A549 (cell line): ENCODE results near the gene TIAL1. TPM values are rescaled to one million over a fixed set of nuclear protein-coding genes. Genes with fewer than 3 reads are reported as not detected.
A peak's percentile ranks its signal among the peaks of the same experiment; 100 is the strongest.
"Not testable (repeated sequence)": the region's sequence is repeated elsewhere in the genome, so short reads cannot be mapped to it uniquely, and the experiment has no call there.

Experiments used
- ATAC-seq, 2 experiments: fragments of 200-7000 bp in 1 of 2; fragments of >200 bp in 1 of 2; cut with Nextera tagmentation in 1 of 2; cut with Tn5 transposase in 1 of 2; 3 replicates each; pipeline versions ENCODE4 v1.8.0 to v1.9.1; 2018 to 2020; ENCODE audit warnings: mild to moderate bottlenecking in 1 of 2, moderate library complexity in 1 of 2
- CTCF ChIA-PET: fragments of 300-600 bp; sonication (Branson Sonifier 250); formaldehyde crosslinking; extraction: SDS; loops from one replicate; lab custom pipeline; 2021; ENCODE audit warnings: antibody characterized with exemption, inconsistent platforms; lab: Yijun Ruan, JAX
- POLR2A ChIA-PET: fragments of 350-600 bp; formaldehyde crosslinking; extraction: SDS; loops from one replicate; lab custom pipeline; 2021; ENCODE audit warnings: antibody characterized with exemption, inconsistent platforms; lab: Yijun Ruan, JAX
- DNase-seq, 2 experiments: peaks; one replicate each; pipeline versions ENCODE4 v3.0.0 to v3.0.0-alpha.2; 2011 to 2016; ENCODE audit warnings: low read depth in 1 of 2, low spot score in 1 of 2
- FAIRE-seq: peaks from 2 replicates; lab custom pipeline; 2011; peaks lifted over from hg19 to GRCh38; lab: Jason Lieb, UNC
- H3K27ac ChIP-seq, 2 experiments: fragments of >200 bp; sonication (Bioruptor Twin); formaldehyde crosslinking; 3 replicates each; pipeline ENCODE4 v1.5.1; 2016 to 2017
- H3K4me1 ChIP-seq: fragments of >200 bp; sonication (Bioruptor Twin); formaldehyde crosslinking; 3 replicates; pipeline ENCODE4 v1.6.1; 2016
- H3K4me2 ChIP-seq: fragments of >200 bp; sonication (Bioruptor Twin); formaldehyde crosslinking; 3 replicates; pipeline ENCODE4 v1.6.1; 2016
- H3K4me3 ChIP-seq: fragments of >200 bp; sonication (Bioruptor Twin); formaldehyde crosslinking; 3 replicates; pipeline ENCODE4 v1.5.1; 2016
- H3K9me3 ChIP-seq: fragments of >200 bp; sonication (Bioruptor Twin); formaldehyde crosslinking; 3 replicates; pipeline ENCODE4 v1.6.1; 2016
- BHLHE40 ChIP-seq: IDR thresholded peaks from 2 replicates; pipeline ENCODE4 v1.6.1; 2012; ENCODE audit warnings: low read depth, low read length, inconsistent platforms
- CHD2 ChIP-seq: fragments of 150-350 bp; IDR thresholded peaks from 2 replicates; pipeline ENCODE4 v1.6.1; 2014; ENCODE audit warnings: low read length; ENCODE audit not compliant: partially characterized antibody
- EHF ChIP-seq: fragments of 250-450 bp; sonication (Bioruptor Pico); IDR thresholded peaks from 2 replicates; pipeline ENCODE4 v1.5.0; 2020; ENCODE audit warnings: mild to moderate bottlenecking
- GATA3 ChIP-seq: IDR thresholded peaks from 2 replicates; pipeline ENCODE4 v1.6.1; 2012; ENCODE audit warnings: borderline replicate concordance
- MAFK ChIP-seq: fragments of 450-650 bp; IDR thresholded peaks from 2 replicates; pipeline ENCODE4 v1.6.1; 2014; ENCODE audit not compliant: partially characterized antibody
- MAX ChIP-seq: IDR thresholded peaks from 2 replicates; pipeline ENCODE4 v1.6.1; 2012
- MAZ ChIP-seq: fragments of 150-350 bp; IDR thresholded peaks from 2 replicates; pipeline ENCODE4 v1.6.1; 2014; ENCODE audit warnings: antibody characterized with exemption, low read depth, low read length, borderline replicate concordance
- NFE2L2 ChIP-seq: fragments of 150-350 bp; conservative IDR thresholded peaks from 2 replicates; pipeline ENCODE4 v1.6.1; 2014; ENCODE audit warnings: low read length
- RAD21 ChIP-seq, 2 experiments: fragments of >200 bp in 1 of 2; sonication (Bioruptor Twin) in 1 of 2; formaldehyde crosslinking in 1 of 2; IDR thresholded peaks in 1 of 2; conservative IDR thresholded peaks in 1 of 2; 2 replicates in 1 of 2; 3 replicates in 1 of 2; pipeline ENCODE4 v1.6.1; 2012 to 2018; ENCODE audit warnings: inconsistent platforms in 1 of 2
- RARB ChIP-seq: fragments of 250-450 bp; sonication (Bioruptor Pico); IDR thresholded peaks from 2 replicates; pipeline ENCODE4 v1.8.0; 2021; ENCODE audit warnings: mild to moderate bottlenecking, moderate library complexity
- RNF2 ChIP-seq: fragments of 200-600 bp; sonication (generic); IDR thresholded peaks from 2 replicates; pipeline ENCODE4 v1.6.1; 2016; ENCODE audit warnings: low read depth, mild to moderate bottlenecking, antibody characterized with exemption, moderate library complexity, borderline replicate concordance
- TFCP2L1 ChIP-seq: fragments of 250-450 bp; sonication (Bioruptor Pico); IDR thresholded peaks from 2 replicates; pipeline ENCODE4 v1.5.0; 2021; ENCODE audit warnings: mild to moderate bottlenecking
- TP53 ChIP-seq: fragments of 250-450 bp; sonication (Bioruptor Pico); IDR thresholded peaks from 2 replicates; pipeline ENCODE4 v1.5.0; 2021; ENCODE audit warnings: mild to moderate bottlenecking, moderate library complexity
- ZFP36 ChIP-seq: fragments of 450-650 bp; IDR thresholded peaks from 2 replicates; pipeline ENCODE4 v1.6.1; 2014; ENCODE audit warnings: borderline replicate concordance; ENCODE audit not compliant: partially characterized antibody
- ZNF302 ChIP-seq: fragments of 250-450 bp; sonication (Bioruptor Pico); IDR thresholded peaks from 2 replicates; pipeline ENCODE4 v1.9.0; 2021; ENCODE audit warnings: inconsistent platforms, mild to moderate bottlenecking, moderate library complexity
- WGBS: methylation state at CpG from one replicate; pipeline ENCODE4 v1.1.6; 2017; ENCODE audit errors: missing lambda C conversion rate; 5-methylcytosine and 5-hydroxymethylcytosine counted together
- polyA plus RNA-seq, 4 experiments: library from polyadenylated mRNA; depleted of rRNA in 3 of 4; stranded (reverse); fragments of >200 nt; fragmentation: RNase III in 1 of 4; extraction: RNeasy Plus Mini Kit Qiagen cat#74134 plus additional on column Dnase treatment in 1 of 4; gene quantifications; 2 replicates in 3 of 4; 3 replicates in 1 of 4; pipeline ENCODE4 v1.2.3, GENCODE V29; 2011 to 2017
- TF ChIP-seq, protein P1 (sequence below): fragments of >200 bp; sonication (Bioruptor Twin); formaldehyde crosslinking; IDR thresholded peaks from 2 replicates; pipeline ENCODE4 v1.6.1; 2016
- TF ChIP-seq, protein P2 (sequence below): fragments of 150-350 bp; IDR thresholded peaks from 2 replicates; pipeline ENCODE4 v1.6.1; 2014; ENCODE audit warnings: low read depth, mild to moderate bottlenecking, low read length

The TIAL1 gene
- polyA plus RNA-seq, 2 of the 4 experiments (the other 2 are of a cell fraction) = 89.5 to 115 TPM

GRCh38 chr10:119567978-119568377 is 28.8 kb downstream of the TIAL1 start:
- TF ChIP-seq ZNF302 (CRISPR knock-in tag) (no peak), MAX (no peak), RARB (CRISPR knock-in tag) (no peak), MAFK (no peak), BHLHE40 (no peak), RAD21 (conservative IDR thresholded peaks at IDR 0.05 in 1 of 2, IDR thresholded peaks at IDR 0.05 in 1 of 2) (no peak), TFCP2L1 (CRISPR knock-in tag) (no peak), NFE2L2 (no peak), MAZ (no peak)
- TF ChIP-seq, protein P1, sequence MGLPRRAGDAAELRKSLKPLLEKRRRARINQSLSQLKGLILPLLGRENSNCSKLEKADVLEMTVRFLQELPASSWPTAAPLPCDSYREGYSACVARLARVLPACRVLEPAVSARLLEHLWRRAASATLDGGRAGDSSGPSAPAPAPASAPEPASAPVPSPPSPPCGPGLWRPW = no peak
- TF ChIP-seq, protein P2, sequence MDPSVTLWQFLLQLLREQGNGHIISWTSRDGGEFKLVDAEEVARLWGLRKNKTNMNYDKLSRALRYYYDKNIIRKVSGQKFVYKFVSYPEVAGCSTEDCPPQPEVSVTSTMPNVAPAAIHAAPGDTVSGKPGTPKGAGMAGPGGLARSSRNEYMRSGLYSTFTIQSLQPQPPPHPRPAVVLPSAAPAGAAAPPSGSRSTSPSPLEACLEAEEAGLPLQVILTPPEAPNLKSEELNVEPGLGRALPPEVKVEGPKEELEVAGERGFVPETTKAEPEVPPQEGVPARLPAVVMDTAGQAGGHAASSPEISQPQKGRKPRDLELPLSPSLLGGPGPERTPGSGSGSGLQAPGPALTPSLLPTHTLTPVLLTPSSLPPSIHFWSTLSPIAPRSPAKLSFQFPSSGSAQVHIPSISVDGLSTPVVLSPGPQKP = no peak
- no peak for DNase-seq
- no peak overlapping the region for H3K4me3 ChIP-seq
- ATAC-seq = no peak
- CTCF ChIA-PET = no interaction called here
- WGBS = 87% methylated on average over 8 of the region's 8 CpGs
- POLR2A ChIA-PET = no interaction called here
- H3K4me1 ChIP-seq = no peaks in the 10 kb centered on the region
- H3K4me2 ChIP-seq = no peak overlapping the region
- no peak for FAIRE-seq
- H3K9me3 ChIP-seq = no peaks in the 10 kb centered on the region
- no peak overlapping the region for H3K27ac ChIP-seq

DNA sequence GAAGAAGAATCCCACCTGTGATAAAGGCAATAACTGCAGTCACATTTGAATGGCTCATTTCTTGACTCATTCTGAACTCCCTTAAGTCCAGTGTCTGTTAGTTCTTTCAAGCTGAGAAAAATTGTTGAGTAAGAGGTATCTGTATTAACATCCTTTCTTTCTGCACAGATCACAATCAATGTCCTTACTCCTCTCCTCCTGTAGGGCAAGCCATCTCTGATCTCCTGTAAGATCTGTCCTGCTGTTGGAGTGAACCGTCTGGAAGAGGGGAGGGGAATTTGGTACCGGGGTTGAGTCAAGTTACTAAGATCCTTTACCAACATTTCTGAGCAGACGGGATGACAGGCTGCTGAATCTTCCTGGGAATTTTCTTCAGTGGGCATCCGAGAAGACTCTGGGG is 34.7 kb downstream of the TIAL1 start:
- no peak for FAIRE-seq
- H3K9me3 ChIP-seq = no peaks in the 10 kb centered on the region
- H3K4me3 ChIP-seq = no peak overlapping the region
- no peak for TF ChIP-seq ZFP36
- TF ChIP-seq RNF2 = no peak
- TF ChIP-seq TP53 (CRISPR knock-in tag) = no peak
- TF ChIP-seq NFE2L2 = no peak
- no peak for TF ChIP-seq CHD2
- no peak for TF ChIP-seq EHF (CRISPR knock-in tag)
- no peak for TF ChIP-seq GATA3
- POLR2A ChIA-PET = no interaction called here
- DNase-seq = no peak
- 67% methylated on average over 4 of the region's 4 CpGs for WGBS
- no peak overlapping the region for H3K27ac ChIP-seq
- H3K4me1 ChIP-seq = no peaks in the 10 kb centered on the region
- CTCF ChIA-PET = no interaction called here
- peak; percentile 59 to 64; a peak in 4 of 6 replicates for ATAC-seq
- no peak overlapping the region for H3K4me2 ChIP-seq

GRCh38 chr10:119559511-119559910 is 37.3 kb downstream of the TIAL1 start:
- H3K4me1 ChIP-seq, H3K27ac ChIP-seq, DNase-seq, H3K4me3 ChIP-seq, POLR2A ChIA-PET, FAIRE-seq, H3K4me2 ChIP-seq, H3K9me3 ChIP-seq, ATAC-seq: not testable (repeated sequence)
- 95% methylated on average over 4 of the region's 33 CpGs for WGBS
- CTCF ChIA-PET = interaction anchor here (0.7 kb wide), 1 partner anchor 13 kb away, joined by 3 read pairs; no protein-coding TSS in a partner anchor

GRCh38 chr10:119556081-119556480 is 40.7 kb downstream of the TIAL1 start:
- ATAC-seq, FAIRE-seq, H3K27ac ChIP-seq, H3K9me3 ChIP-seq, H3K4me3 ChIP-seq, H3K4me1 ChIP-seq, H3K4me2 ChIP-seq, DNase-seq, POLR2A ChIA-PET: not testable (repeated sequence)
- WGBS = 78% methylated on average over 2 of the region's 2 CpGs
- CTCF ChIA-PET = interaction anchor here (1.8 to 3.1 kb wide), 2 partner anchors 13 to 357 kb away, joined by 6 to 18 read pairs; partner anchors contain the start of gene RGS10
